ENCODE results near the gene PPL.

Gene PPL

GRCh38 chr16:4886151-4886550, 50.8 kb downstream of the PPL start:
- no peak for DNase-seq (ENCODE audit: low spot score)

- DNase-seq (ENCODE audit: low spot score) = no peak
Measured at GRCh38 chr16:4884972-4885874, 51.7 kb downstream of the PPL start.

- no peak for DNase-seq (ENCODE audit: low spot score)
Measured at GRCh38 chr16:4884209-4884608, 52.7 kb downstream of the PPL start.

GRCh38 chr16:4883501-4883900, 53.4 kb downstream of the PPL start:
- DNase-seq (ENCODE audit: low spot score) = no peak

GRCh38 chr16:4882633-4883285, 54.2 kb downstream of the PPL start:
- DNase-seq (ENCODE audit: low spot score) = no peak

- peak; percentile 50 for DNase-seq (ENCODE audit: low spot score)
Measured at GRCh38 chr16:4882000-4882632, 54.8 kb downstream of the PPL start.

GRCh38 chr16:4880006-4880580, 56.9 kb downstream of the PPL start:
- DNase-seq (ENCODE audit: low spot score) = no peak

GRCh38 chr16:4879049-4879448, 57.9 kb downstream of the PPL start:
- no peak for DNase-seq (ENCODE audit: low spot score)

GRCh38 chr16:4877380-4877685, 59.6 kb downstream of the PPL start:
- no peak for DNase-seq (ENCODE audit: low spot score)

GRCh38 chr16:4876646-4877379, 60.1 kb downstream of the PPL start:
- DNase-seq (ENCODE audit: low spot score) = no peak

- DNase-seq (ENCODE audit: low spot score) = no peak
Measured at GRCh38 chr16:4874666-4875065, 62.3 kb downstream of the PPL start.

GRCh38 chr16:4873091-4873490, 63.9 kb downstream of the PPL start:
- no peak for DNase-seq (ENCODE audit: low spot score)

GRCh38 chr16:4871071-4871470, 65.9 kb downstream of the PPL start:
- no peak for DNase-seq (ENCODE audit: low spot score)

- no peak for DNase-seq (ENCODE audit: low spot score)
Measured at GRCh38 chr16:4870138-4870671, 66.7 kb downstream of the PPL start.

- DNase-seq (ENCODE audit: low spot score) = no peak
Measured at GRCh38 chr16:4869147-4869805, 67.7 kb downstream of the PPL start.

GRCh38 chr16:4868535-4868934, 68.4 kb downstream of the PPL start:
- no peak for DNase-seq (ENCODE audit: low spot score)

GRCh38 chr16:4868026-4868425, 68.9 kb downstream of the PPL start:
- no peak for DNase-seq (ENCODE audit: low spot score)

- no peak for DNase-seq (ENCODE audit: low spot score)
Measured at GRCh38 chr16:4866586-4866985, 70.4 kb downstream of the PPL start.

- DNase-seq (ENCODE audit: low spot score) = no peak
Measured at GRCh38 chr16:4865231-4865860, 71.6 kb downstream of the PPL start.

GRCh38 chr16:4864728-4865127, 72.2 kb downstream of the PPL start:
- no peak for DNase-seq (ENCODE audit: low spot score)

- no peak for DNase-seq (ENCODE audit: low spot score)
Measured at GRCh38 chr16:4862639-4863038, 74.3 kb downstream of the PPL start.

Data from hepatic stellate cell (primary cell).